Measurements from ENCODE around the gene BOLA2B. TPM values are rescaled to one million over a fixed set of nuclear protein-coding genes. Genes with fewer than 3 reads are reported as not detected.

Gene BOLA2B
- total RNA-seq, 1 experiment from 2014 or later: 180 TPM

DNA sequence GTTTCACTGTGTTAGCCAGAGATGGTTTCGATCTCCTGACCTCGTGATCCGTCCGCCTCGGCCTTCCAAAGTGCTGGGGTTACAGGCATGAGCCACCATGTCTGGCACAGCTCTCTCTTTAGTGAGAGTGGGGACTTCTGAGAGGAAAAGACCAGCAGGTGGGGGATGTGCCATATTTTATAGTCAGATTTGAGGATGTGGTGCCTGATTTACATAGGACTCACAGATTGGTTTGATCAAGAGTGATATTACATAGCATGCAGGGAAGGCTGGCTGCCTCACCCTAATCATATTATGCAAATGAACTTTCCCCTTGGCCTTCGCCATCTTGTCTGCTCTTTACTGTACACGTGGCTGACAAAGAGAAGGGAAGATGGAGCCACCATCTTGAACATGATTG lies 42.4 kb downstream of the BOLA2B start:
- ChIA-PET RAD21 (ENCODE audit: low non-redundant PET in 1 of 2, low total read pairs in 2 of 2, uncharacterized antibody in 2 of 2, unreplicated experiment in 2 of 2) (no interaction called here), POLR2A (no interaction called here), CTCF (no interaction called here)
- H3K4me2 ChIP-seq (ENCODE audit: low read length): no peak overlapping the region
- ATAC-seq (no peak), DNase-seq (ENCODE audit: low read depth, low spot score) (no peak)
- intact Hi-C loops (cut with micrococcal nuclease): no loop called here
- H3K9me3 ChIP-seq (ENCODE audit: control insufficient read depth in 1 of 2, insufficient read depth in 1 of 2, low read depth in 1 of 2, low read length in 2 of 2): peaks cover 0 to 4% of the 10 kb centered on the region in 2 experiments; a peak in 2 of 4 replicates
- no peaks in the 10 kb centered on the region for H3K27me3 ChIP-seq (ENCODE audit: insufficient read depth, low read length)
- no peak overlapping the region for H3K4me3 ChIP-seq (replicated peaks in 1 of 2; ENCODE audit: low read depth in 1 of 2, low read length in 2 of 2)
- H4K20me1 ChIP-seq (ENCODE audit: insufficient read depth): no peaks in the 10 kb centered on the region
- no peak overlapping the region for H3K27ac ChIP-seq (ENCODE audit: low read depth, low read length)
- BruUV-seq (replicated peaks): no TSS peak
- H3K4me1 ChIP-seq (ENCODE audit: control insufficient read depth in 1 of 2, insufficient read depth in 2 of 2, low read length in 2 of 2): no peaks in the 10 kb centered on the region
- no peaks in the 10 kb centered on the region for H3K9me2 ChIP-seq (ENCODE audit: insufficient read depth)
- no peak overlapping the region for H2AFZ ChIP-seq (ENCODE audit: low read depth, low read length, poor library complexity, severe bottlenecking)
- H3K36me3 ChIP-seq (ENCODE audit: control insufficient read depth in 1 of 2, insufficient read depth in 2 of 2, low read length in 2 of 2): no peaks in the 10 kb centered on the region
- TF ChIP-seq, protein P1, sequence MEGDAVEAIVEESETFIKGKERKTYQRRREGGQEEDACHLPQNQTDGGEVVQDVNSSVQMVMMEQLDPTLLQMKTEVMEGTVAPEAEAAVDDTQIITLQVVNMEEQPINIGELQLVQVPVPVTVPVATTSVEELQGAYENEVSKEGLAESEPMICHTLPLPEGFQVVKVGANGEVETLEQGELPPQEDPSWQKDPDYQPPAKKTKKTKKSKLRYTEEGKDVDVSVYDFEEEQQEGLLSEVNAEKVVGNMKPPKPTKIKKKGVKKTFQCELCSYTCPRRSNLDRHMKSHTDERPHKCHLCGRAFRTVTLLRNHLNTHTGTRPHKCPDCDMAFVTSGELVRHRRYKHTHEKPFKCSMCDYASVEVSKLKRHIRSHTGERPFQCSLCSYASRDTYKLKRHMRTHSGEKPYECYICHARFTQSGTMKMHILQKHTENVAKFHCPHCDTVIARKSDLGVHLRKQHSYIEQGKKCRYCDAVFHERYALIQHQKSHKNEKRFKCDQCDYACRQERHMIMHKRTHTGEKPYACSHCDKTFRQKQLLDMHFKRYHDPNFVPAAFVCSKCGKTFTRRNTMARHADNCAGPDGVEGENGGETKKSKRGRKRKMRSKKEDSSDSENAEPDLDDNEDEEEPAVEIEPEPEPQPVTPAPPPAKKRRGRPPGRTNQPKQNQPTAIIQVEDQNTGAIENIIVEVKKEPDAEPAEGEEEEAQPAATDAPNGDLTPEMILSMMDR (IDR thresholded peaks at IDR 0.05 in 2 of 3, conservative IDR thresholded peaks at IDR 0.05 in 1 of 3; ENCODE audit: borderline replicate concordance in 1 of 3, insufficient read depth in 1 of 3, low read depth in 2 of 3, low read length in 2 of 3): no peak
- TF ChIP-seq ZNF274 (IDR thresholded peaks at IDR 0.05; ENCODE audit: low read depth, low read length) (no peak), SRF (IDR thresholded peaks at IDR 0.05; ENCODE audit: low read depth) (no peak), YY1 (IDR thresholded peaks at IDR 0.05; ENCODE audit: extremely low read depth, insufficient replicate concordance, low read depth, low read length) (no peak), RAD21 (IDR thresholded peaks at IDR 0.05; ENCODE audit: low read depth) (no peak), CEBPB (IDR thresholded peaks at IDR 0.05; ENCODE audit: low read depth) (no peak), POLR2A (IDR thresholded peaks at IDR 0.05; ENCODE audit: borderline replicate concordance, extremely low read depth, insufficient read depth, insufficient read length) (no peak), TCF7L2 (IDR thresholded peaks at IDR 0.05; ENCODE audit: borderline replicate concordance, extremely low read depth, insufficient read depth, insufficient read length) (no peak), CBX3 (IDR thresholded peaks at IDR 0.05; ENCODE audit: low read depth) (no peak), ELF1 (IDR thresholded peaks at IDR 0.05; ENCODE audit: borderline replicate concordance, low read depth) (no peak), ZFX (IDR thresholded peaks at IDR 0.05) (no peak), SIN3A (IDR thresholded peaks at IDR 0.05; ENCODE audit: low read depth) (no peak), EZH2 (IDR thresholded peaks at IDR 0.05) (no peak), JUND (IDR thresholded peaks at IDR 0.05) (no peak), SP1 (IDR thresholded peaks at IDR 0.05; ENCODE audit: low read depth) (no peak), FOSL1 (IDR thresholded peaks at IDR 0.05; ENCODE audit: low read depth) (no peak)
- TF ChIP-seq, protein P2, sequence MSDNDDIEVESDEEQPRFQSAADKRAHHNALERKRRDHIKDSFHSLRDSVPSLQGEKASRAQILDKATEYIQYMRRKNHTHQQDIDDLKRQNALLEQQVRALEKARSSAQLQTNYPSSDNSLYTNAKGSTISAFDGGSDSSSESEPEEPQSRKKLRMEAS (IDR thresholded peaks at IDR 0.05): no peak
- TF ChIP-seq, protein P3, sequence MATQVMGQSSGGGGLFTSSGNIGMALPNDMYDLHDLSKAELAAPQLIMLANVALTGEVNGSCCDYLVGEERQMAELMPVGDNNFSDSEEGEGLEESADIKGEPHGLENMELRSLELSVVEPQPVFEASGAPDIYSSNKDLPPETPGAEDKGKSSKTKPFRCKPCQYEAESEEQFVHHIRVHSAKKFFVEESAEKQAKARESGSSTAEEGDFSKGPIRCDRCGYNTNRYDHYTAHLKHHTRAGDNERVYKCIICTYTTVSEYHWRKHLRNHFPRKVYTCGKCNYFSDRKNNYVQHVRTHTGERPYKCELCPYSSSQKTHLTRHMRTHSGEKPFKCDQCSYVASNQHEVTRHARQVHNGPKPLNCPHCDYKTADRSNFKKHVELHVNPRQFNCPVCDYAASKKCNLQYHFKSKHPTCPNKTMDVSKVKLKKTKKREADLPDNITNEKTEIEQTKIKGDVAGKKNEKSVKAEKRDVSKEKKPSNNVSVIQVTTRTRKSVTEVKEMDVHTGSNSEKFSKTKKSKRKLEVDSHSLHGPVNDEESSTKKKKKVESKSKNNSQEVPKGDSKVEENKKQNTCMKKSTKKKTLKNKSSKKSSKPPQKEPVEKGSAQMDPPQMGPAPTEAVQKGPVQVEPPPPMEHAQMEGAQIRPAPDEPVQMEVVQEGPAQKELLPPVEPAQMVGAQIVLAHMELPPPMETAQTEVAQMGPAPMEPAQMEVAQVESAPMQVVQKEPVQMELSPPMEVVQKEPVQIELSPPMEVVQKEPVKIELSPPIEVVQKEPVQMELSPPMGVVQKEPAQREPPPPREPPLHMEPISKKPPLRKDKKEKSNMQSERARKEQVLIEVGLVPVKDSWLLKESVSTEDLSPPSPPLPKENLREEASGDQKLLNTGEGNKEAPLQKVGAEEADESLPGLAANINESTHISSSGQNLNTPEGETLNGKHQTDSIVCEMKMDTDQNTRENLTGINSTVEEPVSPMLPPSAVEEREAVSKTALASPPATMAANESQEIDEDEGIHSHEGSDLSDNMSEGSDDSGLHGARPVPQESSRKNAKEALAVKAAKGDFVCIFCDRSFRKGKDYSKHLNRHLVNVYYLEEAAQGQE (IDR thresholded peaks at IDR 0.05; ENCODE audit: low read depth): no peak
- TF ChIP-seq, protein P4, sequence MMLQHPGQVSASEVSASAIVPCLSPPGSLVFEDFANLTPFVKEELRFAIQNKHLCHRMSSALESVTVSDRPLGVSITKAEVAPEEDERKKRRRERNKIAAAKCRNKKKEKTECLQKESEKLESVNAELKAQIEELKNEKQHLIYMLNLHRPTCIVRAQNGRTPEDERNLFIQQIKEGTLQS (IDR thresholded peaks at IDR 0.05): no peak
- TF ChIP-seq, protein P5, sequence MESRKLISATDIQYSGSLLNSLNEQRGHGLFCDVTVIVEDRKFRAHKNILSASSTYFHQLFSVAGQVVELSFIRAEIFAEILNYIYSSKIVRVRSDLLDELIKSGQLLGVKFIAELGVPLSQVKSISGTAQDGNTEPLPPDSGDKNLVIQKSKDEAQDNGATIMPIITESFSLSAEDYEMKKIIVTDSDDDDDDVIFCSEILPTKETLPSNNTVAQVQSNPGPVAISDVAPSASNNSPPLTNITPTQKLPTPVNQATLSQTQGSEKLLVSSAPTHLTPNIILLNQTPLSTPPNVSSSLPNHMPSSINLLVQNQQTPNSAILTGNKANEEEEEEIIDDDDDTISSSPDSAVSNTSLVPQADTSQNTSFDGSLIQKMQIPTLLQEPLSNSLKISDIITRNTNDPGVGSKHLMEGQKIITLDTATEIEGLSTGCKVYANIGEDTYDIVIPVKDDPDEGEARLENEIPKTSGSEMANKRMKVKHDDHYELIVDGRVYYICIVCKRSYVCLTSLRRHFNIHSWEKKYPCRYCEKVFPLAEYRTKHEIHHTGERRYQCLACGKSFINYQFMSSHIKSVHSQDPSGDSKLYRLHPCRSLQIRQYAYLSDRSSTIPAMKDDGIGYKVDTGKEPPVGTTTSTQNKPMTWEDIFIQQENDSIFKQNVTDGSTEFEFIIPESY (IDR thresholded peaks at IDR 0.05; ENCODE audit: extremely low read depth, insufficient replicate concordance, low read length): no peak
- H3K9ac ChIP-seq (ENCODE audit: low read length): no peak overlapping the region
- no peaks in the 10 kb centered on the region for H3K79me2 ChIP-seq (ENCODE audit: insufficient read depth, low read length)
